ENCODE measurements around the gene ZNF276.

The ZNF276 gene

DNA sequence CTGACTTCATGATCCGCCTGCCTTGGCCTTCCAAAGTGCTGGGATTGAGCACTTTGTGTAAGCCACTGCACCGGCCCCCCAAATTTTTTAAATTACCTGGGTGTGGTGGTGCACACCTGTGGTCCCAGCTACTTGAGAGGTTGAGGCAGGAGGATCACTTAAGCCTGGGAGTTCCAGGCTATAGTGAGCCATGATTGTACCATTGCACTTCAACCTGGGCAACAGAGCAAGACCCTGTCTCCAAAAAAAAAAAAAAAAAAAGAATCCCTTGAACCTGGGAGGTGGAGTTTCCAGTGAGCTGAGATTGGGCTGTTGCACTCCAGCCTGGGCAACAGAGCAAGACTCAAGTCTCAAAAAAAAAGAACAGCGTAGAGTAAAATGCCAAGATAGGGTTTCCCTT is 15.2 kb downstream of the ZNF276 start:
- no peak overlapping the region for H3K27ac ChIP-seq
- TF ChIP-seq, protein P1, sequence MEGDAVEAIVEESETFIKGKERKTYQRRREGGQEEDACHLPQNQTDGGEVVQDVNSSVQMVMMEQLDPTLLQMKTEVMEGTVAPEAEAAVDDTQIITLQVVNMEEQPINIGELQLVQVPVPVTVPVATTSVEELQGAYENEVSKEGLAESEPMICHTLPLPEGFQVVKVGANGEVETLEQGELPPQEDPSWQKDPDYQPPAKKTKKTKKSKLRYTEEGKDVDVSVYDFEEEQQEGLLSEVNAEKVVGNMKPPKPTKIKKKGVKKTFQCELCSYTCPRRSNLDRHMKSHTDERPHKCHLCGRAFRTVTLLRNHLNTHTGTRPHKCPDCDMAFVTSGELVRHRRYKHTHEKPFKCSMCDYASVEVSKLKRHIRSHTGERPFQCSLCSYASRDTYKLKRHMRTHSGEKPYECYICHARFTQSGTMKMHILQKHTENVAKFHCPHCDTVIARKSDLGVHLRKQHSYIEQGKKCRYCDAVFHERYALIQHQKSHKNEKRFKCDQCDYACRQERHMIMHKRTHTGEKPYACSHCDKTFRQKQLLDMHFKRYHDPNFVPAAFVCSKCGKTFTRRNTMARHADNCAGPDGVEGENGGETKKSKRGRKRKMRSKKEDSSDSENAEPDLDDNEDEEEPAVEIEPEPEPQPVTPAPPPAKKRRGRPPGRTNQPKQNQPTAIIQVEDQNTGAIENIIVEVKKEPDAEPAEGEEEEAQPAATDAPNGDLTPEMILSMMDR (IDR thresholded peaks at IDR 0.05) = no peak
- H3K4me3 ChIP-seq = no peak overlapping the region
- DNase-seq (ENCODE audit: low spot score) = no peak

DNA sequence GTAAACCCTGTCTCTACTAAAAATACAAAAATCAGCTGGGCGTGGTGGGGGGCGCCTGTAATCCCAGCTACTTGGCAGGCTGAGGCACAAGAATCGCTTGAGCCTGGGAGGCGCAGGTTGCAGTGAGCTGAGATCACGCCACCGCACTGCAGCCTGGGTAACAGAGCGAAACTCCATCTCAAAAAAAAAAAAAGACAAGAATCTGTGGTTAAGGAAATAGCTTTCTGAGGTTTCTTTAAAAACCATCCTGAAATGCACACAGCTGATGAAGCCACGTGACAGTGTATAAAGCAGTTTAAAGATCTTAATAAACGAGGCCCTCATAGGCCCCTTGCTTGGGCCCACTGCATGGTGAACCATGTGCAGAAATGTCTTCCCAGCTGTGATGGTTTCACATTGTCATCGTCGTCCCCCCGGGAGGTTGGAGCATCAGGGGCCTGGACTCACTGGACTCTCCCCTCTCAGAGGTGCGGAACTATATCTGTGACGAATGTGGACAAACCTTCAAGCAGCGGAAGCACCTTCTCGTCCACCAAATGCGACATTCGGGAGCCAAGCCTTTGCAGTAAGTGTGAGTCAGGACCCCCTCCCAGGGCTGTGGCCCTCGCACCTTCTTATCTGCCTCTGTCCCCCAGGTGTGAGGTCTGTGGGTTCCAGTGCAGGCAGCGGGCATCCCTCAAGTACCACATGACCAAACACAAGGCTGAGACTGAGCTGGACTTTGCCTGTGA is 16.2 kb downstream of the ZNF276 start:
- TF ChIP-seq, protein P1 (IDR thresholded peaks at IDR 0.05) = no peak
- no peak overlapping the region for H3K27ac ChIP-seq
- DNase-seq (ENCODE audit: low spot score) = no peak
- no peak overlapping the region for H3K4me3 ChIP-seq

DNA sequence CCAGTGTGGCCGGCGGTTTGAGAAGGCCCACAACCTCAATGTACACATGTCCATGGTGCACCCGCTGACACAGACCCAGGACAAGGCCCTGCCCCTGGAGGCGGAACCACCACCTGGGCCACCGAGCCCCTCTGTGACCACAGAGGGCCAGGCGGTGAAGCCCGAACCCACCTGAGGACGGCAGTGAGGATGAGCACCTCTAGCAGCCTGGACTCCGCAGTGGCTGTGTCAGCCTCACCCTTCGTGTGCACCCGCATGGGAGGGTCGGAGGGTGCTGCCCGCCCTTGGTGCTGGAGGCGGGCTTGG is 16.7 kb downstream of the ZNF276 start:
- no peak for DNase-seq (ENCODE audit: low spot score)
- no peak overlapping the region for H3K4me3 ChIP-seq
- TF ChIP-seq, protein P1 (IDR thresholded peaks at IDR 0.05) = no peak
- no peak overlapping the region for H3K27ac ChIP-seq

DNA sequence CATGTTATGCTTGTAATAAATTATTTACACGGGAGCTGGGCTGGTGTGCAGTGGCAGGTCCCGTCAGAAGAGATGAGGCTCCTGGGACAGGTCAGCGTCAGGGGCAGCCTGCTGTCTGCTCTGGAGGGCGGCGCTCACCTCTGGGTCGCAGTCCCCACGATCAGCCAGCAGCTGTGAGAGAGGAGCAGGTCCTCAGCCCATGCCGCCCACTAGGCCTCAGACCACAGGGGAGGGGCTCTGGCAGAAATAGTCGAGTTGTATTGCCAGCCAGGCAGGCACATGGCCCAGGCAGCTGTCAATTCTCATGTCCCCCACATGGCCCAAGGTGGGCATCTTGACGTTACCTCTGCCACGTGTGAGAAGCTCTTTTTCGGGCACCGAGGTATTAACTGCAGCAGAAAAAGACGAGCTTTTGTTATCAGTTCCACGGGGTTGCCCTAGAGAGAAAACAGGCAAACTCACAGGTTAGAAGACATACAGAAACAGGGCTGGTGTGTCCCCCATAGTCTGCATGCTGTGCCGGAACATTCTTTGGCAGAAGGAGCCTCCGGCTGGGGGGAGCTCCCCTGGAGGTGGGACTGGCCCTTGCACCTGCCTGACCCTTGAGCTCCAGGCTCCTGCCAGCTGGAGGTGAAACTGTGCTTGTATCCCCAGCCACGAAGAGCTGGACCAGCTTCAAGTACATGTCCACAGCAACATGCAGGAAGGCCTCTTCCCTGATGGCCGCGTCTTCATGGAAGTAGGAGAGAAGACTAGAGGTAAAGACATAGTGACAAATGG is 17.4 kb downstream of the ZNF276 start:
- Histone ChIP-seq H3K4me3 (no peak overlapping the region), H3K27ac (no peak overlapping the region)
- TF ChIP-seq, protein P1 (IDR thresholded peaks at IDR 0.05) = no peak
- DNase-seq (ENCODE audit: low spot score) = no peak

DNA sequence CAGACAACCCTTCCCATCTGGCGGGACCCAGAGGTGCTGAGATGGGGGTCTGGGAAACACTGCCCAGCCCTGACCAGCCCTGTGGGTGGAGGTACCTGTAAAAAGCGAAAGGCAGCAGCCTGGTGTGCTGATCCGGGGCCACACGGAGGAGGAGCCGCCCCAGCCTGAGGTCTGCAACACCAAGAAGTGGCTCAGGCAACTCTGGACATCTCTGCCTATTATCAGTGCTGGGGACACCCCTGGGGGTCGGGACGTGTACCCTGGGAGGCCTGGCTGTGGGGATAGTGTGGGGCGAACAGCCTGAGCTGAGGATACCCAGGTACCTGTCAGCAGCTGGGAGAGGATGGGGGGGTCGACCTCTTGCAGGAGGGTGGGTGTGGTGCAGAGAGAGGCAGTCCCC is 18.0 kb downstream of the ZNF276 start:
- no peak for DNase-seq (ENCODE audit: low spot score)
- TF ChIP-seq, protein P1 (IDR thresholded peaks at IDR 0.05) = no peak
- Histone ChIP-seq H3K4me3 (no peak overlapping the region), H3K27ac (no peak overlapping the region)

DNA sequence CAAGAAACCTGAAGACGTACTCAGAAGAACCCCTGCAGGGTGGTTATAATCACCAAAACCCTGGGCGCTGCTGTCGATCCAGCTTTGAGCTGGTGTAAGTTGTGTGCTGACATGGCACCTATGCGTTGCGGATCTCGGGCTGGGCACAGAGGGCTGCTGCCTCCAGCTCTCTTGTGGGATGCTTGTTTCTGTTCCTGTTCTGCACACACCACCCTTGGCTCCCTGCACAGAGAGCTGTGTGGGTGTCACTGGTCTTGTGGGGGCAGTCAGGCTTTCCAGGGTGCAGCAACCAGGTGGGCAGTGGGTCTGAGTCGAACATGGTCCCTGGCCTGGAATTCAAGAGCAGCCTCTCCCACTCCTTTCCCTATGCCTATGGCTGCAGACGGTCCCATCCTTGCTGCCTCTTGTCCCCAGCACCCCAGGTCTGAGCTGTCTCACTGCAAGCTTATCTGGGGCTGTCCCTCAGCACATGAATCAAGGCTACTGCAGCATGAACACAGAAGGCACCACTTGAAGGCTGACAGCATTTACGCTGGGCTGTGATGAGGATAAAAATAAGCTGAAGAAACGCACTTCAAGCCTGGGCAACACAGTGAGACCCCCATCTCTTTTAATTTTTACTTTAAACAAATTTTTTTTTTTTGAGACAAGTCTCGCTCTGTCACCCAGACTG is 20.1 kb downstream of the ZNF276 start:
- TF ChIP-seq, protein P1 (IDR thresholded peaks at IDR 0.05) = no peak
- Histone ChIP-seq H3K4me3 (no peak overlapping the region), H3K27ac (no peak overlapping the region)
- no peak for DNase-seq (ENCODE audit: low spot score)
